Gastroesophageal sphincter (tissue), 4 donors: ENCODE results near the gene STAM2. TPM values are rescaled to one million over a fixed set of nuclear protein-coding genes. Genes with fewer than 3 reads are reported as not detected.

Source experiments
- ATAC-seq: fragments of 150-250 bp; one replicate; pipeline ENCODE4 v1.9.1; 2016; ENCODE audit warnings: mild to moderate bottlenecking, moderate library complexity
- H3K27ac ChIP-seq, 4 donors: fragments of 200-600 bp; sonication (generic) in 3 of 4; 1 replicate in 3 of 4; 2 replicates in 1 of 4; pipeline ENCODE4 v1.5.1; 2016 to 2019
- H3K27me3 ChIP-seq: fragments of 200-600 bp; sonication (generic); one replicate; pipeline ENCODE4 v1.5.1; 2019
- H3K36me3 ChIP-seq, 2 donors: fragments of 200-600 bp; sonication (generic); one replicate each; pipeline ENCODE4 v1.5.1; 2019; ENCODE audit warnings: control low read depth in 1 of 2
- H3K4me1 ChIP-seq, 3 donors: fragments of 200-600 bp; sonication (generic); 1 replicate in 2 of 3; 2 replicates in 1 of 3; pipeline ENCODE4 v1.5.1; 2016 to 2019; ENCODE audit warnings: control low read depth in 2 of 3
- H3K4me3 ChIP-seq, 2 donors: fragments of 200-600 bp; sonication (generic); one replicate each; pipeline ENCODE4 v1.5.1; 2019; ENCODE audit warnings: mild to moderate bottlenecking in 1 of 2, moderate library complexity in 1 of 2
- H3K9me3 ChIP-seq, 3 donors: fragments of 200-600 bp; sonication (generic); one replicate each; pipeline ENCODE4 v1.5.1; 2017 to 2019; ENCODE audit warnings: control low read depth in 2 of 3
- CTCF ChIP-seq, 4 experiments: fragments of 200-600 bp in 2 of 4; fragments of 450-650 bp in 2 of 4; sonication (generic) in 1 of 4; IDR thresholded peaks; one replicate each; pipeline ENCODE4 v1.5.1; 2017 to 2019; ENCODE audit warnings: antibody characterized with exemption in 4 of 4, mild to moderate bottlenecking in 2 of 4, moderate library complexity in 2 of 4
- EP300 ChIP-seq: sonication (generic); formaldehyde crosslinking; IDR thresholded peaks from one replicate; pipeline ENCODE4 v1.6.1; 2017; ENCODE audit warnings: antibody characterized with exemption, mild to moderate bottlenecking
- POLR2A ChIP-seq, 2 donors: fragments of 450-650 bp; IDR thresholded peaks; one replicate each; pipeline ENCODE4 v1.6.1; 2017; ENCODE audit warnings: antibody characterized with exemption in 2 of 2, mild to moderate bottlenecking in 2 of 2, moderate library complexity in 1 of 2
- POLR2AphosphoS5 ChIP-seq: sonication (generic); formaldehyde crosslinking; IDR thresholded peaks from one replicate; pipeline ENCODE4 v1.6.1; 2017; ENCODE audit warnings: antibody characterized with exemption
- WGBS, 2 donors: methylation state at CpG; one replicate each; pipeline ENCODE4 v1.1.5; 2018; ENCODE audit warnings: low coverage in 1 of 2; 5-methylcytosine and 5-hydroxymethylcytosine counted together
- total RNA-seq, 4 donors: library from RNA; depleted of rRNA; stranded (reverse); fragments of >200 nt; gene quantifications; one replicate each; pipeline ENCODE4 v1.1.0, GENCODE V29; 2016

Gene STAM2
- total RNA-seq, 4 donors from 2014 or later, result 28.8 to 40.7 (median 36.5) TPM

DNA sequence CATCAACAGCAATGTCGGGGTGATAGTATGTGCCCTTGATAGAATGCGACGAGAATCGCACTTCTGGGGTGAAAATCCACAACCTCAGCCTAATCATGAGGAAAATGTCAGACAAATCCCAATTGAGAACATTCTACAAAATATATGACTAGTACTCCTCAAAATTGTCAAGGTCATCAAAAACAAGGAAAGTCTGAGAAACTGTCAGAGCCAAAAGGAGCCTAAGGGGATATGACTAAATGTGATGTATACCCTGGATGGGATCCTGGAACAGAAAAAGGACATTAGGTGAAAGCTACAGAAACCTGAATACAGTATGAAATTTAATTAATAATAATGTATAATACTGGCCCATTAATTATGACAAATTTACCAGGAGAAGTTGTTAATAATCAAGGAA lies 69.1 kb downstream of the STAM2 start:
- 87 to 93% methylated on average over 4 of the region's 4 CpGs for WGBS, 2 donors

GRCh38 chr2:152103271-152103670 lies 72.3 kb downstream of the STAM2 start:
- H3K27me3 ChIP-seq, result peaks cover 40% of the 10 kb centered on the region
- no peaks in the 10 kb centered on the region for H3K36me3 ChIP-seq
- TF ChIP-seq POLR2AphosphoS5, result no peak
- TF ChIP-seq EP300, result no peak
- TF ChIP-seq CTCF (IDR thresholded peaks at IDR 0.05), result no peak
- TF ChIP-seq POLR2A (IDR thresholded peaks at IDR 0.05), result no peak
- H3K27ac ChIP-seq, result no peak overlapping the region
- no peak overlapping the region for H3K4me3 ChIP-seq
- WGBS, 2 donors, result 100% methylated on average over 3 of the region's 3 CpGs; no CpG with 5 or more reads in 1 of the 2 donors
- no peaks in the 10 kb centered on the region for H3K9me3 ChIP-seq
- peaks cover 0 to 16% (median 5%) of the 10 kb centered on the region in 3 donors for H3K4me1 ChIP-seq
- no peak for ATAC-seq

More for the DNA sequence above, 69.1 kb downstream of the STAM2 start:
- TF ChIP-seq POLR2A (IDR thresholded peaks at IDR 0.05) (no peak), EP300 (no peak), CTCF (IDR thresholded peaks at IDR 0.05) (no peak), POLR2AphosphoS5 (no peak)
- H3K4me3 ChIP-seq, result no peak overlapping the region
- no peak for ATAC-seq
- no peaks in the 10 kb centered on the region for H3K9me3 ChIP-seq
- H3K27ac ChIP-seq, result no peak overlapping the region
- H3K36me3 ChIP-seq, result no peaks in the 10 kb centered on the region
- peaks cover 12% of the 10 kb centered on the region for H3K27me3 ChIP-seq
- H3K4me1 ChIP-seq, result no peaks in the 10 kb centered on the region

DNA sequence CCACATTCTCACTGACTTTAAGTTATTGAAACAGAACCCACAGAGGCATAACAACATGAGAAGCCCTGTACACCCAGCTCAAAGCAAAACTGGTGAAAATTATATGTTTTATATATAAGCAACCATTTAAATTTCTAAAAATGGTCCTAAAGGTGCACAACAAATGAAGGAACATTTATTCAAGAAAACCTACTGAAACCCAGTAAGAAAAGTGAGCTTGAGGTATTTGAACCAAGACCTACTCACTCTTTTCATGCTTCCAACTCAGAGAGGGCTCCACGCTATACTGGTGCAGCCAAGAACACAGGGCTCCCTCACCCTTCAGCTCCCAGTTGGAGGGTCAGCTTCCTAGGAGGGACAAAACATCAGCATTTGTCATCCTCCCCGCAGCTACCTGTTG lies 74.6 kb downstream of the STAM2 start:
- Histone ChIP-seq H3K4me3 (no peak overlapping the region), H3K36me3 (no peaks in the 10 kb centered on the region), H3K27me3 (peaks cover 44% of the 10 kb centered on the region), H3K4me1 (peaks cover 0 to 27% (median 5%) of the 10 kb centered on the region in 3 donors), H3K9me3 (no peaks in the 10 kb centered on the region), H3K27ac (no peak overlapping the region)
- 80% methylated on average over 1 of the region's 2 CpGs; no CpG with 5 or more reads in 1 of the 2 donors for WGBS, 2 donors
- ATAC-seq, result no peak
- TF ChIP-seq CTCF (IDR thresholded peaks at IDR 0.05) (no peak), EP300 (no peak), POLR2AphosphoS5 (no peak), POLR2A (IDR thresholded peaks at IDR 0.05) (no peak)

DNA sequence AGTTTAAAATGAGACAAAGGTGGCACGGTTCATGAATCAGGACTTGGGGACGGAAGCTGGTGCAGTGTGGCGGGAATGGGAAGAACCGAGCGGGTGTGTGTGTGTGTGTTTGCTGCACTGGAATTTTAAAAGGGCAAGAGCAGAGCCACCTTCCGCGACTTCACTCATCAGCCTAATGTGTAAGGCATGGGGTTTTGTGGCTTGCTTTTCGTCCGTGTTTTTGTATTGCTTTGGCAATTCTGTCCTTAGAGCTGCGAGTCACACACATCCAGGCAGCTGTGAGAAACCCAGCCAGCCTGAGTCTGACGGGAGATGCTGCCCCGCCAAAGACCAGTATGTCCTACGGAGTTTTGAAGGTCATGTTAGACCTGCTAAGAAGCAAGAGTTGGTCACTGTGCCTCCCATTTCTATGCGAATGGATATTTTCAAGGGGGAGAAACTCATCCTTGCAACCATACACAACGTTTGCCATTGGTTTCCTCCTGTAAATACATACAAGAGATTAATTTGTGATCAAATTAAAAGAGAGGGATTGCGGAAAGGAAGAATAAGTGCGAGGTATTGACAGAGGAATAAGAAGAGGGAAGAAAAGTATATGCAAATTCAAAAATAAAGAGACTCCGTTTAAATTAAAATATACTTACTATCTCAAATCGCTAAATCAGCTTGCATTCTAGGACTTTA lies 76.1 kb downstream of the STAM2 start:
- Histone ChIP-seq H3K4me3 (peak overlapping the region; percentile 61 to 70), H3K4me1 (peaks cover 0 to 27% (median 5%) of the 10 kb centered on the region in 3 donors), H3K27ac (peak overlapping the region in 1 of 4 donors; percentile 75), H3K9me3 (no peaks in the 10 kb centered on the region), H3K36me3 (no peaks in the 10 kb centered on the region), H3K27me3 (peaks cover 44% of the 10 kb centered on the region)
- ATAC-seq, result peak; percentile 26
- WGBS, 2 donors, result 15 to 56% methylated on average over 5 to 19 of the region's 19 CpGs
- TF ChIP-seq POLR2AphosphoS5 (no peak), EP300 (no peak), CTCF (IDR thresholded peaks at IDR 0.05) (no peak), POLR2A (IDR thresholded peaks at IDR 0.05) (no peak)
